Left renal pelvis (tissue), 4 donors: Measurements from ENCODE around the gene SOWAHB. TPM values are rescaled to one million over a fixed set of nuclear protein-coding genes. Genes with fewer than 3 reads are reported as not detected.
"Not testable (repeated sequence)": the region's sequence is repeated elsewhere in the genome, so short reads cannot be mapped to it uniquely, and the experiment has no call there.

Source experiments
- DNase-seq, 4 donors: peaks; one replicate each; pipeline ENCODE4 v3.0.0-alpha.2; 2013; ENCODE audit warnings: low read depth in 4 of 4, low spot score in 3 of 4
- polyA plus RNA-seq, 4 donors: library from polyadenylated mRNA; unstranded; fragments of 120-200 nt; gene quantifications; one replicate each; pipeline ENCODE4 v1.2.1, GENCODE V29; 2013; ENCODE audit not compliant: insufficient read length in 4 of 4

Gene SOWAHB
- polyA plus RNA-seq, 4 donors = 0.38 to 6.2 (median 4.9) TPM

DNA sequence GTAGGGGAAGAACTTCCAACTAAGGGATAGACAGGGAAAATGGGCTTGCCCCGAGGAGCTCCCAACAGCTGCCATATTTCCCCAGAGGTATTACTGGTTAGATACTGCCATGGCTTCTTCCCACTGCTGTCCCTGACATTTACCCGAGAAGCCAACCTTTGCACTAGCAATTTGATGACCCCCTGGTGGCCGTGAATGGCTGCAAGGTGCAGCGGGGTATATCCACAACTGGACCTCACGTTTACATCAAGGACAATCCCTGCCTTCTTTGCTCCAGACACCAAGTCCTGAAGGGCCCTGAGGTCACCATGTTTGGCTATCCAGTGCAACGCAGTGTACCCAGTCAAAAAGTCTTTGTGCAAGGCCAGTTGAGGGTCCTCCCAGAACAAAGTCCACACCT lies 2.3 kb downstream of the SOWAHB start:
- no peak for DNase-seq

DNA sequence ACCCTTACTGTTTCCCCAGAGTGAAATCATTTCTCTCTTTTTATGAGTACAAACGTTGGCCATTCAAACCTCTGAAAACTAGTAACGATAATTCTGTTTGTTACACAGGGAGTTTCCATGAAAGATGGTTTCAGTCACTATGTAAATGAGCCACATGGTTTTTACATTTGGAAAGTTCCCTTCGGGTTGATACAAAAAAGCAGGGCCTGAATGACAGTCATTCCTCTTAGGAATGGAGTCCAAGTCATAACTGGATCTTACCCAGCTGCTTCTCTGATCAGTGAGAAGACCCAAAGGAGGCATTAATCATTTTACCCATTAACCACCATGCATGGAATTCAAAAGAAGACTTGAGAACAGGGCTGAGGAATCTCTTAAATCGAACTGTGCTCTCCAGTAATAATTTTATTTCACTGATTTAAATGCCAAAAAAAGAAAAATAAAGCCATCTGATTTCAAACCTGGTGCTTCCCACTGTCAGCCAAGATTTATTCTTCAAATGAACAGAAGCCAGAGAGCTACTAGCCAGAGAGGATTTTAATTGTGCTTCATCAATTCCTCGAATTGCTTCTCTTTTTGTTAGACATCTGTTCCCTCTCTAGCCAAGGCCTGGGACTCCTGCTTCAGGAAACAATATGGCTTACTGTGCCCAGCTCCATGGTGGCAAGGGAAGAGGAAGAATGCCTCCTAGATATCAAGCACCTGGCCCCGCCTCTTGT lies 3.2 kb downstream of the SOWAHB start:
- no peak for DNase-seq

DNA sequence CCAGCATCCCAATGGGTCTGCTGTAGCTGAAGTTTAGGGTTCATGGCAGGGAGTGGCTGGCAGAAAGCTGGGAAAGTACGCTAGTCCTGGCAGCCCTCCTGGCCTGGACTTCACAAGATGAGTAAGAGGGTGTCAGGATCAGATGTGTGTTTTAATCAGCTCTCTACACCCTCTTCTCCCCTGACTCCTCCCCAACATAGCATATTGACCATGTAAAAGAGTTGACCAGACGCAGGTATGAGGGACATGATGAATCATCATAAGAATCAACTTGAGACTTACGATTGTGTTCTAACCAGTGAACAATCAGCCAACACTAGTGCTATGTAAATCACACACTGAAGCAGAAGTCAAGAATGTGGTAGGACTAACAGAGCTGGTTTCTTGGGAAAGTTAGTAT lies 5.3 kb downstream of the SOWAHB start:
- DNase-seq = no peak

DNA sequence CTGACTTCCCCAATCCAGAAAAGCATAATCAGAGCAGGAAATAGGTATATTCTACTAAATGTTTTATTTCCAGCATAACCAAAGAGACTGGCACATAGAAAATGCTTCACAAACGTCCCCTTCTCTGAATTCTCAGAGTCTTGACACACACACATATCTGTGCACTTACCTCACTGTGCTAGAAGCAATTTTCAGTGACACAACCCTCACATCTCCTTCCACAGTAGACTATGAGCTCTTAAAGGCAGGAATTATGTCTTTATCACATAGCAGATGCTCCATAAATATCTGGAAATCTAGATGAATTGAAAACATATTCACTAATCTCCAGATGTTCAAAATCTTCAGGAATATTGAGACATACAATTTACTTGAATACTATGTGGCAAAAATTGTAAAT lies 5.9 kb downstream of the SOWAHB start:
- DNase-seq = no peak

DNA sequence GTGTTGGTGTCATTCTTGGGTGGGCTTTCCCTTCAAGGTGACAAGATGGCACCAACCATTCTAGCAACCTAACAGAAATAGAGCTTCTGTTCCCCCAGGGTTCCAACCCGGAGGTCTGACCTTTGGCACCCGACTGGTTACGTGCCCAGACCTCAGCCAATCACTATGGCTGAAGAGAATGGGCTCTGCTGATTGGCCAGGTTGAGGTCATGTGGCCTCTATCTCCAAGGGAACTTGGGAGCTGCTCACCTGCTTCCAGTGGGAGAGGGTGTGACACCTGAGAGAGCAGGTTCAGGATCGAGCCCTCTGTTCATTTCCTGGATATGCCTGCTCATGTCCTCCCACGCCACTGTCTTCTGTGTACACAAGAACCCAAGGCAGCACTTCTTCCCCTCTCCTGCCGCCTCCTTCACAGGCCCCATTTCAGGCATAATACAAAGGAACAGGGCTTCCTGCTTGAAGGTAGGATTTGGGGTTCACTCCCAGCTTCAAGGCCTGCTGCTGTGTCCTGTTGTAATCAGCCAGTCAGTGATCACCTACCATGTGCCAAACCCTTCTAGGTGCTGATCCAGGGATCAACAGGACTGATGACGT lies 11.0 kb downstream of the SOWAHB start:
- no peak for DNase-seq

DNA sequence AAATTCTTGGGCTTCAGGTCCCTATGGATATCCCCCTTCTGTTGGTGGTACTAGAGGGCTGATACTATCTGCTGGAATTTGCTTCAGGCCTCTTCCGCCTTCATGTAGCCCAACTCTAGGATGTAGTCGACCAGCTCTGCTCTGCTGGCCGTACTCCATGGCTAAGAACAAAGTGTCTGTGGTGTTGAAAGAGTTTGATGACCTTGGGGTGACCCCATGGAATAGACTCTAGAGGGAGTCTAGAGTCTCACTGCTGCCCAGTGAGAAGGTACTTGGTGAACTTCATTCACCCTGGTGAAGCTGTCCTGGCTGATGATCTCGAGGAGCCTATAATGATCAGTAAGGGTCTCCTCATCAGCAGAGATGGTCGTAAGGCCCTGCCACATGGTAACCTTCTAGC lies 11.7 kb downstream of the SOWAHB start:
- DNase-seq = no peak

DNA sequence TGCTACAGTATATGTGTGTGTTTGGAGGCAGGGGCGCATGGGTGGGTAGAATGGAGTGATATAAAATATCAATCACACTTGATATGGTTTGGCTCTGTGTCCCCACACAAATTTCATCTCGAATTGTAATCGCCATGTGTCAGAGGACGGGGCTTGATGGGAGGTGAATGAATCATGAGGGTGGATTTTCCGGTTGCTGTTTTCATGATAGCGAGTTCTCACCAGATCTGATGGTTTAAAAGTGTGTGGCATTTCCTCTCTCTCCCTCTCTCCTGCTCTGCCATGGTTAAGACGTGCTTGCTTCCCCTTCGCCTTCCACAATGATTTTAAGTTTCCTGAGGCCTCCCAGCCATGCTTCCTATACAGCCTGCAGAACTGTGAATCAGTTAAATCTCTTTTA lies 14.8 kb downstream of the SOWAHB start:
- no peak for DNase-seq

DNA sequence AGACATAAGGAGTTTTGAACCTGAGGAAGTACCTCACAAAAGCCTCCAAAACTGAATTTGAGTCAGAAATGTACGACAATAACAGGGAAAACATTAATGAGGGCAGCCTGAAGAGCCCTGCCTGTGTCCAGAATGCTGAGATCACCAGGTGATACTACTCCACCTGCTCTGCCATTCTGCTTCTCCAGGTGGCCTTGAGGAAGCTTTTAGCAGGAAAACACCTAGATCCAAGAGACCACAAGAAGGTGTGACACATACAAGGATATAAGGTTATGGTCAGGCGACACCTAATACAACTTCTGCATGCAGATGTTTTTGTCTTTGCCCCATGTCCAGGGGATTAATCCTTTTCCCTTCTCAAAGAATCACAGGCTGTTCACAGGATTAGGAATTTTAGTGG lies 15.3 kb downstream of the SOWAHB start:
- no peak for DNase-seq

DNA sequence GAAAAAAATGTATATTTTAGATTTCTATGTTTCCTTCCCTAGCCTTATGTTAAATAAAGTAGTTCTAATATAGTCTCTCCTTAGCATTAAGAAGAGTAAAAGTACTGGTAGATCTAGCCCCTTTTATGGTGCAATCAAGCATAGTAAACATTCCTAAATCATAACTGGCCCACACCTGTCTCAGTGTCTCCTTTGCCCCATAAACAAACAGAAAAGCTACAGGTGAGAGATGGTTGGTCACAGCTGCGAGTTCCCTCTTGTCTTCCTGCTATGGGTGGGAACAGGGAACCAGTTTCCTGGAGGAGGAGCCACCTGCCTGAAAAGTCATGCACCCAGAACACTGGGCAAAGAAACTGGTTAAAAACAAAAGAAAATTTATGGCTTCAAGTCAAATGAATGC lies 16.6 kb downstream of the SOWAHB start:
- no peak for DNase-seq

DNA sequence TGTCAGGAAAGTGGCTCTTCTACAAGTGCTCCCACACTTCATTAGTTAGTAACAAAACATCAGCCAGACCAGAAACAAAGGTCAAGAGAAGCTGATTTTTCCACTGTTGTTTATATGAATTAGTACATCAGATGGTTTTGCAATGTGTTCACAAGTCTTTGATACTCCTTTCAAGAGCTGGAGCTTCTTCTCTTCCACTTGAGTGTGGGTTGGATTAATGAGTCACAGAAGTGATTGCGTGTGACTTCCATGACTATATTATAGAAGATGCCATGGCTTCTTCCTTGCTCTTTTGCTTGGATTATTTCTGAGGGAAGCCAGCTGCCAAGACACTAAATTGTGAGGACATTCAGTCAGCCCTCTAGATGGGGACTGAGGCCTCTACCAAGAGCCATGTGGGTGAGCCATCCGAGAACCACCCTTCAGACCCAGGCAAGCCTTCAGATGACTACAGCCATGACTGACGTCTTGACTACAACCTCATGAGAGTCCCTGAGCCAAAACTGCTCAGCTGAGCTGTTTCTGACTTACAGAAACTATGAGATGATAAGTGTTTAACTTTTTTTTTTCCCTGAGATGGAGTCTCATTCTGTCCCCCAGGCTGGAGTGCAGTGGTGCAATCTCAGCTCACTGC lies 18.1 kb downstream of the SOWAHB start:
- no peak for DNase-seq

DNA sequence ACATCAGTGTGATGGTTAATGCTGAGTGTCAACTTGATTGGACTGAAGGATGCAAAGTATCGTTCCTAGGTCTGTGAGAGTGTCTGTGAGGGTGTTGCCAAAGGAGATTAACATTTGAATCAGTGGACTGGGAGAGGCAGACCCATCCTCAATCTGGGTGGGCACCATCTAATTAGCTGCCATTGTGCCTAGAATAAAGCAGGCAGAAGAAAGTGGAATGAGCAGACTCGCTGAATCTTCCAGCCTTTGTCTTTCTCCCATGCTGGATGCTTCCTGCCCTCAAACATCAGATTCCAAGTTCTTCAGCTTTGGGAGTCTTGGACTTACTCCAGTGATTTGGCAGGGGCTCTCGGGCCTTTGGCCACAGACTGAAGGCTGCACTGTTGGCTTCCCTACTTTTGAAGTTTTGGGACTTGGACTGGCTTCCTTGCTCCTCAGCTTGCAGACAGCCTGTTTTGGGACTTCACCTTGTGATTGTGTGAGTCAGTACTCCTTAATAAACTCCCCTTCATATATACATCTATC lies 19.2 kb downstream of the SOWAHB start:
- DNase-seq = not testable (repeated sequence)

DNA sequence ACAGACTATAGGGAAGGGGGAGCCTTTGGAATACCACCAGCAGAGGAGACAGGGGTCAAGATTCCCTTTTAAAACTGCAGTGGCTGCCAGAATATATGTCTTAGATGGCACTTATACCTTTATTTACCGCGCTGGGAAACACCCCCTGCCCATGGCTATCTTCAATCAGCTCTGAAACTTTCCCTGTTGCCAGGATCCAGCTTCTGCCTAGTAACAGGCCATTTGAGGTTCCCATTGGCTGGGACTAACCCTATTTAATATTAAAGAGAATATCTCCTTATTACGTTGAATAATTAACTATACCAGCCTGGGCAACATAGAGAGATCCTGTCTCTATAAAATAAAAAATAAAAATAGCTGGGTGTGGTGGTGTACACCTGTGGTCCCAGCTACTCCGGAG lies 23.8 kb downstream of the SOWAHB start:
- DNase-seq = no peak

DNA sequence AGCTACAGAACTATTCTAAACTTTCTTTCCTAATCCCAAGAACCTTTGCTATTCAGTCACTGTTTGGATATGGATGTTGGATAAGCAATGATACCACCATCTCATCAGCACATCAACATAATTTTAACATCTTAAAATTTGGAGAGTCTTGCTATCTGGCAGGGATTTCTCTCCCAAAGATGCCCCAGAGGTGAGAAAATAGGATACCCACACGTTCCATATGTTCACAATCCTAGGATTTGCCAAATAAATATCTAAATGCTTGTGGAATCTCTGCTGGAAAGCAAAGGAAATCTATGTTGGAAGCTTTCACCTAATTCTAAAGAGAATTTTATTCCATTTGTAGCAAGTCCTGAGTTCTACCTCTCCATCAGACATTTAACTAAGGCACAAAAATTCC lies 24.4 kb downstream of the SOWAHB start:
- DNase-seq = no peak

DNA sequence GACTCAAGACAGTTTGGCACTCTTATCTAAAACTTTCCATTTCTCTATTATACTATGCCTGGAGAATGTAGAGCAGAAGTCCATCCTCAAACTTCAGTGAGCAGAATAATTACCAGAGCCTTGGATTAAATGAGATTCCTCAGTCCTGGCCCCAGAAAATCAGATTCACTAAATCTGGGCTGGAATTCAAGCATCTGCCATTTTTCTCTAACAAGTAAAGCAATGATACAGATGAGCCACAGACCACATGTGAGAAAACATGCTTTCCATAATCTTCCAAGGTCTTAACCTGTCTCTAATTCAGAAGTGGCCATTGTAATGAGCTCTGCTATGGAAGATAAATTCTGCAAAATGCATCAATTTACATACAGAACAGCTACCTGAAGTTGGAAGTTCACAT lies 25.4 kb downstream of the SOWAHB start:
- DNase-seq = no peak

DNA sequence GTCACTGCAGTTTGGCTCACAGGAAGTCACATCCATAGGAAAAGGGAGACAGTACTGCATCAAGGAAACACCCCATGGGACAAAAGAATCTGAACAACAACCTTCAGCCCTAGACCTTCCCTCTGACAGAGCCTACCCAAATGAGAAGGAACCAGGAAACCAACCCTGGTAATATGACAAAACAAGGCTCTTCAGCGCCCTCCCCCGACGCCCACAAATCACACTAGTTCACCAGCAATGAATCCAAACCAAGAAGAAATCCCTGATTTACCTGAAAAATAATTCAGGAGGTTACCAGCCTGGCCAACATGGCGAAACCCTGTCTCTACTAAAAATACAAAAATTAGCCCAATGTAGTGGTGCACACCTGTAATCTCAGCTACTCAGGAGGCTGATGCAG lies 29.2 kb downstream of the SOWAHB start:
- not testable (repeated sequence) for DNase-seq

DNA sequence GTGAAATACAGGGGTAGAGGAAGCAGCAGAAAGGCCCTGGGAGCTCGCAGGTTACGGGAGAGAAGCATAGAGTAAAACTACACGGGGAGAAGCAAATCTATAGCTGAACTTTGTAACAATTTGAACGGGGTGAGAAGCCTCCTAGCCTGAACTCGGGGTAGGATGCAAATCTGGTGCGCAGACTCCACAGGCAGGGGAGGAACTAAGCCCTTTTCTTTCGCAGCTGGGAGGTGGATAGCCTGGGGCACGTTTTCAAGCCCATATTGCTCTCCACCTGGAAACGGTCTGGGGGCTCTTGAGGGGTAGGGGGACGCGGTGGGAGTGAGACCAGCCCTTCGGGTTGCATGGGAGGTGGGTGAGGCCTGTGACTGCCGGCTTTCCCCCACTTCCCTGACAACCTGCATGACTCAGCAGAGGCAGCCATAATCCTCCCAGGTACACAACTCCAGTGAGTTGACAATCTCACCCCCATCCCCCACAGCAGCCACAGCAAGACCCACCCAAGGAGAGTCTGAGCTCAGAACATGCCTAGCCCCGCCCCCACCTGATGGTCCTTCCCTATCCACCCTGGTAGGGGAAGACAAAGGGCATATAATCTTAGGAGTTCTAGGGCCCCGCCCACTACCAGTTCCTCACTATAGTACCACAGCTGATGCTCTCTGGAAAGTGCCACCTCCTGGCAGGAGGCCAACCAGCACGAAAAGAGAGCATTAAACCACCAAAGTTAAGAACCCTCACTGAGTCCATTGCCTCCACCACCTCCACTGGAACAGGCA lies 29.9 kb downstream of the SOWAHB start:
- DNase-seq = no peak

DNA sequence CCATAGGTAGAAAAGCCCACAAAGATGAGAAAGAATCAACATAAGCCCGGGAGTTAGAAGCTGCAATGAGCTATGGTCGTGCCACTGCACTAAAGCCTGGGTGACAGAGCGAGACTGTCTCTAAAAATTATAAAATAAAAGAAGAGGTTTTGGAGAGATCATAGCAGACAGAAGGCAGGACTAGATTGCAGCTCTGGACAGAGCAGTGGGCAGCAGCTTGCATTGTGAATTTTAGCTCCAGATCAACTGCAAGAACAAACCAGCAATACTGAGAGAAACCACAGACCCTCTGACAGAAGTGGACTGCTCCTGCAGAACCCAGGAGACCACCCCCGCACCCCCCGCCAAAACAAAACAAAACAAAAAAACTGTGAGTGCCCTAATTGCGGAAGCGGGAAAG lies 30.6 kb downstream of the SOWAHB start:
- no peak for DNase-seq

DNA sequence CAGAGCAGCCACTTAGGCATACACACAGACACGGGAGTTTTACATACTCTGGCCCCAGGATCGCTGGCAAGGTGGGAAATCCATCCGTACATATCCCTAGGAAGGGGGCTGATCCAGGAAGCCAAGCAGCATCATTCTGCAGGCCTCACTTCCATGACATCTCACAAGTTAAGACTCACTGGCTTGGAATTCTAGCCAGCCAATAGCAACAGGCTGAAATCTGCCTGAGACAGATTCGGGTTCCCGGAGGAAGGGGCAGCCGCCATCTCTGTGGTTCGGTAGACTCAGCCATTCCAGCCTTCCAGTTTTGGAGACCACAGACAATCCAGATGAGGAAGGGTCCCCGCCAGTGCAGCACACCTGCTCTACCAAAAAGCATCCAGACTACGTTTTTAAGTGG lies 31.3 kb downstream of the SOWAHB start:
- no peak for DNase-seq

DNA sequence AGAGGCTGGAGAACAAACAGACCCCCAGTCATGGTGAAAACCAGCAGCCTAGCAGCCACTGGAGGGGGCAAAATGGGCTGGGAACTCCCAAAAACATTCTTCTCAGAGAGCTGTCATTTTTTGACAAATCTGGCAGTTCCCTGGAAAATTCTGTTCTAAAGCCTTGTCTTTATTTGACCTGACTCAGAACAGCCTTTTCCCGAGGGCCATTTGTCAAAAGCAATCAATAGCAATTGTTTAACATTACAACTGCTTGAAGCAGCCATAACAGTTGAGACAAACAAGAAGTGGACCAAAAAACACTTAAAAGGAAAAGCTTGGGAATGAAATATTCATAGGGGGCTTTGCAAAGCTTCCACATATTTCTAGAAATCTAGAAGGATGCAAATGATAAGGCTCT lies 39.6 kb downstream of the SOWAHB start:
- DNase-seq = no peak

DNA sequence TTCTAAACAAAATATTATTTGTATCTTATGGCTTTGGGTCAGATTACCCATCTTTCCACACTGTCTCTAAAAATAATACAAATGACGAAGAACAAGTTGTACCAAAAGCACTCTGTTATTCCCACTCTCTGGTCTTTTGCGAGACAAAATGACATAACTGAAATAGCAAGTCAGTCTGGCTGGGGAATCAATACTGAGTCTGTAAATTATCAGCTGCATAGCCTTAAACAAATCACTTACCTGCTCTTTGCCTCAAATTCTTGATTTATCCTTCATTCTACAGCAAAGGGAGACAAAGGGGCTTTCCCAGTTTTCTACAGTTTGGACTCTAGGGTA lies 40.9 kb downstream of the SOWAHB start:
- no peak for DNase-seq
